Liver (tissue), 9 donors: Measurements from ENCODE around the gene LCN12. TPM values are rescaled to one million over a fixed set of nuclear protein-coding genes. Genes with fewer than 3 reads are reported as not detected.

Source experiments
- DNase-seq: peaks from one replicate; pipeline ENCODE4 v3.0.0-alpha.2; 2017; ENCODE audit warnings: low spot score
- H3K27ac ChIP-seq, 2 donors: one replicate each; pipeline ENCODE4 v1.7.0; 2013; ENCODE audit warnings: inconsistent platforms in 2 of 2, low read length in 2 of 2, control low read depth in 1 of 2, low read depth in 1 of 2, mild to moderate bottlenecking in 1 of 2
- H3K27me3 ChIP-seq, 4 donors: one replicate each; pipeline versions ENCODE4 v1.6.1 to v1.7.0; 2013; ENCODE audit warnings: low read length in 3 of 4, inconsistent platforms in 1 of 4, mild to moderate bottlenecking in 1 of 4, moderate library complexity in 1 of 4; ENCODE audit not compliant: control insufficient read depth in 4 of 4, insufficient read depth in 4 of 4
- H3K36me3 ChIP-seq, 4 donors: one replicate each; pipeline versions ENCODE4 v1.6.1 to v1.7.0; 2013; ENCODE audit warnings: low read length in 3 of 4, mild to moderate bottlenecking in 3 of 4, low read depth in 1 of 4, moderate library complexity in 1 of 4; ENCODE audit not compliant: control insufficient read depth in 4 of 4, insufficient read depth in 3 of 4
- H3K4me1 ChIP-seq, 4 donors: one replicate each; pipeline versions ENCODE4 v1.6.1 to v1.7.0; 2013; ENCODE audit warnings: low read length in 3 of 4, mild to moderate bottlenecking in 3 of 4, moderate library complexity in 1 of 4; ENCODE audit not compliant: control insufficient read depth in 4 of 4, insufficient read depth in 4 of 4
- H3K4me3 ChIP-seq, 3 donors: one replicate each; pipeline versions ENCODE4 v1.6.1 to v1.7.0; 2013; ENCODE audit warnings: low read length in 3 of 3, control low read depth in 1 of 3, low read depth in 1 of 3, mild to moderate bottlenecking in 1 of 3
- H3K9ac ChIP-seq, 2 donors: one replicate each; pipeline ENCODE4 v1.7.0; 2013; ENCODE audit warnings: low read length in 2 of 2, mild to moderate bottlenecking in 2 of 2, moderate library complexity in 2 of 2, control low read depth in 1 of 2, low read depth in 1 of 2
- H3K9me3 ChIP-seq, 4 donors: one replicate each; pipeline versions ENCODE4 v1.6.1 to v1.7.0; 2013; ENCODE audit warnings: low read length in 3 of 4; ENCODE audit not compliant: control insufficient read depth in 4 of 4
- ATF3 ChIP-seq: IDR thresholded peaks from 2 replicates; pipeline ENCODE4 v1.6.1; 2016; ENCODE audit warnings: antibody characterized with exemption
- CTCF ChIP-seq: fragments of 150-350 bp; IDR thresholded peaks from 2 replicates; pipeline ENCODE4 v1.5.1; 2017; ENCODE audit warnings: improper control_type of control experiment, low read depth, low read length; ENCODE audit not compliant: missing input control
- EGR1 ChIP-seq, 2 donors: IDR thresholded peaks; 2 replicates each; pipeline ENCODE4 v1.6.1; 2016 to 2018; ENCODE audit warnings: antibody characterized with exemption in 2 of 2, low read depth in 2 of 2
- FOXA1 ChIP-seq: IDR thresholded peaks from 2 replicates; pipeline ENCODE4 v1.6.1; 2016; ENCODE audit warnings: antibody characterized with exemption
- FOXA2 ChIP-seq: IDR thresholded peaks from 2 replicates; pipeline ENCODE4 v1.6.1; 2016; ENCODE audit warnings: antibody characterized with exemption
- GABPA ChIP-seq, 2 donors: IDR thresholded peaks in 1 of 2; conservative IDR thresholded peaks in 1 of 2; 2 replicates each; pipeline ENCODE4 v1.6.1; 2016; ENCODE audit warnings: antibody characterized with exemption in 2 of 2, mild to moderate bottlenecking in 1 of 2, moderate library complexity in 1 of 2
- HNF4A ChIP-seq, 2 donors: conservative IDR thresholded peaks; 2 replicates each; pipeline ENCODE4 v1.6.1; 2016; ENCODE audit warnings: antibody characterized with exemption in 2 of 2, mild to moderate bottlenecking in 2 of 2
- HNF4G ChIP-seq: IDR thresholded peaks from 2 replicates; pipeline ENCODE4 v1.6.1; 2016; ENCODE audit warnings: antibody characterized with exemption
- JUND ChIP-seq, 2 donors: IDR thresholded peaks; 2 replicates each; pipeline ENCODE4 v1.6.1; 2016; ENCODE audit warnings: antibody characterized with exemption in 2 of 2
- MAX ChIP-seq: IDR thresholded peaks from 2 replicates; pipeline ENCODE4 v1.6.1; 2016; ENCODE audit warnings: antibody characterized with exemption
- NR2F2 ChIP-seq: IDR thresholded peaks from 2 replicates; pipeline ENCODE4 v1.6.1; 2016; ENCODE audit warnings: antibody characterized with exemption
- RAD21 ChIP-seq, 2 donors: IDR thresholded peaks; 2 replicates each; pipeline ENCODE4 v1.6.1; 2016; ENCODE audit warnings: antibody characterized with exemption in 2 of 2, mild to moderate bottlenecking in 2 of 2
- REST ChIP-seq: IDR thresholded peaks from 2 replicates; pipeline ENCODE4 v1.6.1; 2016; ENCODE audit warnings: antibody characterized with exemption, mild to moderate bottlenecking
- RXRA ChIP-seq, 2 donors: IDR thresholded peaks; 2 replicates each; pipeline ENCODE4 v1.6.1; 2017 to 2018; ENCODE audit warnings: antibody characterized with exemption in 2 of 2, mild to moderate bottlenecking in 1 of 2
- SP1 ChIP-seq: IDR thresholded peaks from 2 replicates; pipeline ENCODE4 v1.6.1; 2018; ENCODE audit warnings: antibody characterized with exemption, mild to moderate bottlenecking
- TAF1 ChIP-seq: conservative IDR thresholded peaks from 2 replicates; pipeline ENCODE4 v1.6.1; 2016; ENCODE audit warnings: antibody characterized with exemption, mild to moderate bottlenecking
- YY1 ChIP-seq: IDR thresholded peaks from 2 replicates; pipeline ENCODE4 v1.6.1; 2016; ENCODE audit warnings: antibody characterized with exemption, mild to moderate bottlenecking
- ZBTB33 ChIP-seq: IDR thresholded peaks from 2 replicates; pipeline ENCODE4 v1.6.1; 2016; ENCODE audit warnings: antibody characterized with exemption
- WGBS: extraction: QIAGEN DNeasy Blood & Tissue Kit; methylation state at CpG from one replicate; pipeline ENCODE4 v1.1.7; 2013; 5-methylcytosine and 5-hydroxymethylcytosine counted together
- polyA plus RNA-seq, 2 donors: library from polyadenylated mRNA; stranded (reverse) in 1 of 2; unstranded in 1 of 2; fragments of 200-250 nt in 1 of 2; fragments of >200 nt in 1 of 2; fragmentation: Nextera tagmentation in 1 of 2; extraction: Ambion mirVana in 1 of 2; gene quantifications; one replicate each; pipeline versions ENCODE4 v1.2.1 to v1.2.3, GENCODE V29; 2013 to 2015
- total RNA-seq, 2 donors: library from RNA; depleted of rRNA; stranded (reverse); fragments of >200 nt; gene quantifications; one replicate each; pipeline ENCODE4 v1.2.3, GENCODE V29; 2014
- donor health status: healthy.
- donor health status: healthy.
- donor health status: healthy.
- donor health status: healthy.
- donor health status: healthy.

Gene LCN12
- total and polyA plus RNA-seq, 4 donors = 2.3 to 12.2 (median 6.2) TPM

- peaks cover 0 to 14% (median 9%) of the 10 kb centered on the region in 4 donors for H3K36me3 ChIP-seq
- H3K4me1 ChIP-seq = peaks cover 17 to 74% (median 44%) of the 10 kb centered on the region in 4 donors
- H3K27ac ChIP-seq = peak within 1 kb of the TSS; percentile 86 to 95
- 2% methylated on average over 74 of the region's 74 CpGs for WGBS
- DNase-seq = peak; percentile 97
- peak within 1 kb of the TSS; percentile 75 to 91 (median 78) for H3K4me3 ChIP-seq
- H3K9ac ChIP-seq = peak within 1 kb of the TSS; percentile 63 to 74
- no peaks in the 10 kb centered on the region for H3K9me3 ChIP-seq
- no peak for TF ChIP-seq ATF3
- peak; percentile 90 for TF ChIP-seq REST
- TF ChIP-seq NR2F2 = peak; percentile 49
- peak; percentile 96 to 98 for TF ChIP-seq HNF4A (conservative IDR thresholded peaks at IDR 0.05)
- peak; percentile 40 for TF ChIP-seq FOXA2
- TF ChIP-seq ZBTB33 = no peak
- TF ChIP-seq RXRA (IDR thresholded peaks at IDR 0.05) = peak; percentile 88 to 91
- TF ChIP-seq RAD21 (IDR thresholded peaks at IDR 0.05) = peak; percentile 60 to 61
- TF ChIP-seq FOXA1 = peak; percentile 54
- TF ChIP-seq HNF4G = peak; percentile 92
- peak; percentile 94 for TF ChIP-seq YY1
- TF ChIP-seq CTCF = peak; percentile 99
- TF ChIP-seq JUND (IDR thresholded peaks at IDR 0.05) = no peak
- peak in 1 of 2 donors; percentile 55 for TF ChIP-seq GABPA (IDR thresholded peaks at IDR 0.05 in 1 of 2, conservative IDR thresholded peaks at IDR 0.05 in 1 of 2)
- TF ChIP-seq MAX = peak; percentile 48
- peak; percentile 93 for TF ChIP-seq TAF1
- peak in 1 of 2 donors; percentile 73 for TF ChIP-seq EGR1 (IDR thresholded peaks at IDR 0.05; ENCODE audit: low read depth in 2 of 2)
- peak; percentile 98 for TF ChIP-seq SP1
- H3K27me3 ChIP-seq = no peaks in the 10 kb centered on the region
These were observed 7.3 kb upstream of the LCN12 start, which contains the start of the genes C8G and FBXW5 for GRCh38 chr9:136944519-136945332. C8G (plus strand) TSS chr9:136945243; CDS start chr9:136945321, 78 bp downstream. FBXW5 (minus strand) TSS chr9:136944738; CDS start chr9:136944083, 655 bp downstream.
